ENCODE measurements around the gene ISM1.

GRCh38 chr20:13271098-13271497 lies 50.0 kb downstream of the ISM1 start:
- no peak for TF ChIP-seq CHD4 (IDR thresholded peaks at IDR 0.05; ENCODE audit: borderline replicate concordance, low read length)
- TF ChIP-seq CTCF (CRISPR knock-in tag; IDR thresholded peaks at IDR 0.05), result no peak
- no peak for TF ChIP-seq NR2C2 (CRISPR knock-in tag; IDR thresholded peaks at IDR 0.05; ENCODE audit: borderline replicate concordance)
- no peak for TF ChIP-seq RAD21 (CRISPR knock-in tag; IDR thresholded peaks at IDR 0.05)
- no peak for TF ChIP-seq FOXK1 (CRISPR knock-in tag; IDR thresholded peaks at IDR 0.05; ENCODE audit: borderline replicate concordance, low read depth)
- no peak for TF ChIP-seq ZC3H4 (CRISPR knock-in tag; IDR thresholded peaks at IDR 0.05; ENCODE audit: borderline replicate concordance)
- TF ChIP-seq TEF (CRISPR knock-in tag; IDR thresholded peaks at IDR 0.05), result no peak
- no peak for TF ChIP-seq FOXM1 (CRISPR knock-in tag; IDR thresholded peaks at IDR 0.05)
- TF ChIP-seq ESRRA (CRISPR knock-in tag; IDR thresholded peaks at IDR 0.05; ENCODE audit: low read depth), result no peak
- TF ChIP-seq ZNF318 (CRISPR knock-in tag; IDR thresholded peaks at IDR 0.05), result no peak

All from HepG2 (cell line).